OCI-LY7 (cell line): ENCODE data around the gene FKBP11.

ENCODE experiments used
- EZH2phosphoT487 ChIP-seq: fragments of 200-600 bp; sonication (generic); IDR thresholded peaks from 2 replicates; pipeline ENCODE4 v1.6.1; 2018; ENCODE audit warnings: low read depth, borderline replicate concordance, mild to moderate bottlenecking, mixed run types, antibody characterized with exemption, low read length, moderate library complexity, mixed read lengths
- TF ChIP-seq, protein P1 (sequence below): fragments of 200-600 bp; sonication (generic); conservative IDR thresholded peaks from 2 replicates; pipeline ENCODE4 v1.5.1; 2014; ENCODE audit warnings: mild to moderate bottlenecking, antibody characterized with exemption, low read length, moderate library complexity, mixed read lengths

DNA sequence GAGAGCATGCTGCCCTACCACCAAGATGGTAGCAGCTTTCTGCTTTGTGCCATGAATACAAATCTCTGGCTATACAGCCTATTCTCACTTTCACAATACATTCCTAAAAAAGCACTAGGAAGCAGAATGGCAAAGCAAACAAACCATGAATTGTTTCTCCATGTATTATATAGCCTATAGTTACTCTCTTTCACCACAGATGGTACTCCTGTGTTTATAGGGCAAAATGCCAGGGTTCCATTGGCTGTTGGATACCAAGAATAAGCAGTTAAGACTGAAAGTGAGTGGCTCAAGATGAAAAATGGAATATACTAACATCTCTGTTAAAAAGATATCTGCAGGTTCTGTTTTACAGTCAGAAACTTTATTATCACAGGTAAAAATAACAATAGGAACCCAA lies 20.9 kb upstream of the FKBP11 start:
- TF ChIP-seq, protein P1, sequence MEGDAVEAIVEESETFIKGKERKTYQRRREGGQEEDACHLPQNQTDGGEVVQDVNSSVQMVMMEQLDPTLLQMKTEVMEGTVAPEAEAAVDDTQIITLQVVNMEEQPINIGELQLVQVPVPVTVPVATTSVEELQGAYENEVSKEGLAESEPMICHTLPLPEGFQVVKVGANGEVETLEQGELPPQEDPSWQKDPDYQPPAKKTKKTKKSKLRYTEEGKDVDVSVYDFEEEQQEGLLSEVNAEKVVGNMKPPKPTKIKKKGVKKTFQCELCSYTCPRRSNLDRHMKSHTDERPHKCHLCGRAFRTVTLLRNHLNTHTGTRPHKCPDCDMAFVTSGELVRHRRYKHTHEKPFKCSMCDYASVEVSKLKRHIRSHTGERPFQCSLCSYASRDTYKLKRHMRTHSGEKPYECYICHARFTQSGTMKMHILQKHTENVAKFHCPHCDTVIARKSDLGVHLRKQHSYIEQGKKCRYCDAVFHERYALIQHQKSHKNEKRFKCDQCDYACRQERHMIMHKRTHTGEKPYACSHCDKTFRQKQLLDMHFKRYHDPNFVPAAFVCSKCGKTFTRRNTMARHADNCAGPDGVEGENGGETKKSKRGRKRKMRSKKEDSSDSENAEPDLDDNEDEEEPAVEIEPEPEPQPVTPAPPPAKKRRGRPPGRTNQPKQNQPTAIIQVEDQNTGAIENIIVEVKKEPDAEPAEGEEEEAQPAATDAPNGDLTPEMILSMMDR, result no peak
- no peak for TF ChIP-seq EZH2phosphoT487
